ENCODE data around the gene SGTA.
"Not testable (repeated sequence)": the region's sequence is repeated elsewhere in the genome, so short reads cannot be mapped to it uniquely, and the experiment has no call there.

The SGTA gene

GRCh38 chr19:2782936-2783780 is at the start of gene SGTA:
TSS of gene SGTA (minus strand) at chr19:2783273. CDS start at chr19:2769068, 14,205 bp downstream.
- peak; percentile 98 for DNase-seq

GRCh38 chr19:2827840-2828489 is 44.9 kb upstream of the SGTA start:
- DNase-seq, result no peak

- no peak for DNase-seq
Observed at GRCh38 chr19:2827022-2827421, 43.9 kb upstream of the SGTA start.

- DNase-seq, result no peak
Observed at GRCh38 chr19:2824129-2824528, 41.1 kb upstream of the SGTA start.

- DNase-seq, result no peak
Observed at GRCh38 chr19:2823646-2824045, 40.6 kb upstream of the SGTA start.

- no peak for DNase-seq
Observed at GRCh38 chr19:2822846-2823245, 39.8 kb upstream of the SGTA start.

GRCh38 chr19:2820112-2820702 is 37.1 kb upstream of the SGTA start:
- DNase-seq, result peak in 1 of 2 donors; percentile 1

- DNase-seq, result peak; percentile 96 to 97
Observed at GRCh38 chr19:2819540-2820111, 36.6 kb upstream of the SGTA start, which contains the start of gene ZNF554. TSS of gene ZNF554 (plus strand) at chr19:2819868. CDS start at chr19:2820072, 204 bp downstream.

- not testable (repeated sequence) for DNase-seq
Observed at GRCh38 chr19:2817237-2817829, 34.3 kb upstream of the SGTA start.

GRCh38 chr19:2816641-2817040 is 33.6 kb upstream of the SGTA start:
- DNase-seq, result no peak

GRCh38 chr19:2815923-2816322 is 32.9 kb upstream of the SGTA start:
- DNase-seq, result no peak

GRCh38 chr19:2815191-2815614 is 32.1 kb upstream of the SGTA start:
- no peak for DNase-seq

- DNase-seq, result no peak
Observed at GRCh38 chr19:2814426-2814825, 31.4 kb upstream of the SGTA start.

- DNase-seq, result no peak
Observed at GRCh38 chr19:2813235-2814160, 30.4 kb upstream of the SGTA start.

- DNase-seq, result no peak
Observed at GRCh38 chr19:2812414-2813234, 29.6 kb upstream of the SGTA start.

- no peak for DNase-seq
Observed at GRCh38 chr19:2811735-2812413, 28.8 kb upstream of the SGTA start.

- no peak for DNase-seq
Observed at GRCh38 chr19:2811221-2811722, 28.2 kb upstream of the SGTA start.

GRCh38 chr19:2810141-2811091 is 27.3 kb upstream of the SGTA start:
- no peak for DNase-seq

Data from CD4-positive, alpha-beta T cell treated with Interleukin-1 beta for 1 hour (primary cell).